H9 (cell line): Measurements from ENCODE around the gene TSC1. TPM values are rescaled to one million over a fixed set of nuclear protein-coding genes. Genes with fewer than 3 reads are reported as not detected.

Source experiments
- DNase-seq: peaks from one replicate; pipeline ENCODE4 v3.0.0-alpha.2; 2017
- H2AFZ ChIP-seq: one replicate; pipeline ENCODE4 v1.6.1; 2013; ENCODE audit warnings: mild to moderate bottlenecking, low read length, control low read depth, moderate library complexity
- H2AK5ac ChIP-seq: 2 replicates; pipeline ENCODE4 v1.6.1; 2013; ENCODE audit warnings: low read length, control low read depth, mixed read lengths; ENCODE audit not compliant: insufficient read length
- H2BK120ac ChIP-seq: one replicate; pipeline ENCODE4 v1.6.1; 2013; ENCODE audit warnings: low read depth, mild to moderate bottlenecking, low read length, control low read depth, inconsistent platforms; ENCODE audit not compliant: poor library complexity, severe bottlenecking
- H2BK12ac ChIP-seq: 2 replicates; pipeline ENCODE4 v1.6.1; 2013; ENCODE audit warnings: low read length, control low read depth, mixed read lengths, low read depth; ENCODE audit not compliant: insufficient read length
- H2BK15ac ChIP-seq: 2 replicates; pipeline ENCODE4 v1.6.1; 2013; ENCODE audit warnings: low read depth, low read length, control low read depth
- H2BK20ac ChIP-seq: one replicate; pipeline ENCODE4 v1.6.1; 2013; ENCODE audit warnings: low read depth, mild to moderate bottlenecking, low read length, control low read depth, inconsistent platforms; ENCODE audit not compliant: poor library complexity, severe bottlenecking
- H2BK5ac ChIP-seq: 2 replicates; pipeline ENCODE4 v1.6.1; 2013; ENCODE audit warnings: low read length, control low read depth, mixed read lengths; ENCODE audit not compliant: insufficient read length
- H3K14ac ChIP-seq: 2 replicates; pipeline ENCODE4 v1.6.1; 2013; ENCODE audit warnings: low read length, control low read depth; ENCODE audit not compliant: insufficient read depth
- H3K18ac ChIP-seq: 2 replicates; pipeline ENCODE4 v1.6.1; 2013; ENCODE audit warnings: low read depth, mild to moderate bottlenecking, mixed read lengths, low read length, control low read depth; ENCODE audit not compliant: insufficient read length
- H3K23ac ChIP-seq: 2 replicates; pipeline ENCODE4 v1.6.1; 2013; ENCODE audit warnings: low read length, control low read depth, mixed read lengths, low read depth; ENCODE audit not compliant: insufficient read length
- H3K23me2 ChIP-seq: 2 replicates; pipeline ENCODE4 v1.6.1; 2013; ENCODE audit warnings: low read depth, mild to moderate bottlenecking, mixed read lengths, low read length, control low read depth; ENCODE audit not compliant: insufficient read length, poor library complexity, severe bottlenecking
- H3K27ac ChIP-seq: 2 replicates; pipeline ENCODE4 v1.5.1; 2013; ENCODE audit warnings: low read length, control low read depth, mixed read lengths, low read depth; ENCODE audit not compliant: insufficient read length
- H3K27me3 ChIP-seq: 2 replicates; pipeline ENCODE4 v1.6.1; 2013; ENCODE audit warnings: low read length, control low read depth, inconsistent platforms; ENCODE audit not compliant: insufficient read depth
- H3K4ac ChIP-seq: 2 replicates; pipeline ENCODE4 v1.6.1; 2013; ENCODE audit warnings: low read depth, mild to moderate bottlenecking, control low read depth, inconsistent platforms, low read length, moderate library complexity
- H3K4me1 ChIP-seq: 2 replicates; pipeline ENCODE4 v1.6.1; 2013; ENCODE audit warnings: low read length, control low read depth, inconsistent platforms; ENCODE audit not compliant: insufficient read depth
- H3K4me2 ChIP-seq: 2 replicates; pipeline ENCODE4 v1.6.1; 2013; ENCODE audit warnings: low read length, control low read depth, mixed read lengths; ENCODE audit not compliant: insufficient read length, insufficient read depth
- H3K56ac ChIP-seq: 2 replicates; pipeline ENCODE4 v1.6.1; 2013; ENCODE audit warnings: low read depth, mild to moderate bottlenecking, mixed read lengths, low read length, control low read depth; ENCODE audit not compliant: insufficient read length
- H3K79me1 ChIP-seq: 2 replicates; pipeline ENCODE4 v1.6.1; 2013; ENCODE audit warnings: low read depth, mild to moderate bottlenecking, moderate library complexity, low read length, control low read depth, inconsistent platforms; ENCODE audit not compliant: insufficient read depth, poor library complexity, severe bottlenecking
- H3K79me2 ChIP-seq: 2 replicates; pipeline ENCODE4 v1.6.1; 2013; ENCODE audit warnings: low read length, control low read depth, inconsistent platforms; ENCODE audit not compliant: insufficient read depth
- H3K9ac ChIP-seq: 2 replicates; pipeline ENCODE4 v1.6.1; 2013; ENCODE audit warnings: low read length, control low read depth, mixed read lengths; ENCODE audit not compliant: insufficient read length; ENCODE audit errors: extremely low read depth
- H3K9me3 ChIP-seq: one replicate; pipeline ENCODE4 v1.6.1; 2013; ENCODE audit warnings: low read depth, low read length, inconsistent platforms; ENCODE audit not compliant: control insufficient read depth
- H3T11ph ChIP-seq: one replicate; pipeline ENCODE4 v1.6.1; 2013; ENCODE audit warnings: mild to moderate bottlenecking, low read length, control low read depth, inconsistent platforms
- H4K20me1 ChIP-seq: one replicate; pipeline ENCODE4 v1.6.1; 2013; ENCODE audit not compliant: control insufficient read depth, insufficient read length, insufficient read depth
- H4K5ac ChIP-seq: 2 replicates; pipeline ENCODE4 v1.6.1; 2013; ENCODE audit warnings: low read depth, mild to moderate bottlenecking, mixed read lengths, low read length, control low read depth; ENCODE audit not compliant: insufficient read length
- H4K8ac ChIP-seq: replicated peaks from 2 replicates; pipeline ENCODE4 v1.6.1; 2013; ENCODE audit warnings: low read length, control low read depth, mixed read lengths, low read depth; ENCODE audit not compliant: insufficient read length
- H4K91ac ChIP-seq: 2 replicates; pipeline ENCODE4 v1.6.1; 2013; ENCODE audit warnings: low read depth, mild to moderate bottlenecking, moderate library complexity, mixed read lengths, low read length, control low read depth; ENCODE audit not compliant: insufficient read length
- H3K27ac Mint-ChIP-seq, 3 experiments: 2 replicates in 2 of 3; 3 replicates in 1 of 3; pipeline ENCODE4 v1.8.0; 2020 to 2021; ENCODE audit warnings: mixed read lengths in 3 of 3, mild to moderate bottlenecking in 1 of 3, moderate library complexity in 1 of 3
- H3K27me3 Mint-ChIP-seq: 2 replicates; pipeline ENCODE4 v1.8.0; 2021; ENCODE audit warnings: low read depth, mild to moderate bottlenecking, moderate library complexity, mixed read lengths
- H3K36me3 Mint-ChIP-seq, 3 experiments: 2 replicates in 2 of 3; 3 replicates in 1 of 3; pipeline ENCODE4 v1.8.0; 2020 to 2021; ENCODE audit warnings: low read depth in 3 of 3, mixed read lengths in 3 of 3; ENCODE audit not compliant: insufficient read depth in 1 of 3
- H3K4me1 Mint-ChIP-seq, 2 experiments: 2 replicates each; pipeline ENCODE4 v1.8.0; 2020; ENCODE audit warnings: mixed read lengths in 2 of 2
- H3K4me3 Mint-ChIP-seq, 2 experiments: 2 replicates in 1 of 2; 3 replicates in 1 of 2; pipeline ENCODE4 v1.8.0; 2020 to 2021; ENCODE audit warnings: mild to moderate bottlenecking in 2 of 2, mixed read lengths in 2 of 2, moderate library complexity in 1 of 2
- H3K9me3 Mint-ChIP-seq, 2 experiments: 2 replicates in 1 of 2; 3 replicates in 1 of 2; pipeline ENCODE4 v1.8.0; 2020; ENCODE audit warnings: mild to moderate bottlenecking in 2 of 2, mixed read lengths in 2 of 2, moderate library complexity in 1 of 2
- CTCF ChIP-seq: fragments of 200-600 bp; sonication (generic); conservative IDR thresholded peaks from 3 replicates; pipeline ENCODE4 v1.8.0; 2021; ENCODE audit warnings: antibody characterized with exemption, mild to moderate bottlenecking
- WGBS: extraction: QIAGEN DNeasy Blood & Tissue Kit; methylation state at CpG from one replicate; pipeline ENCODE4 v1.1.7; 2013; ENCODE audit warnings: missing lambda C conversion rate, low lambda C conversion rate, mixed read lengths; ENCODE audit not compliant: insufficient read length; ENCODE audit errors: extremely low coverage; 5-methylcytosine and 5-hydroxymethylcytosine counted together
- total RNA-seq: library from RNA; stranded (reverse); gene quantifications from 2 replicates; pipeline ENCODE4 v1.2.1, GENCODE V29; 2021

TSC1 gene
- total RNA-seq, 1 experiment from 2014 or later: 32.7 TPM

DNA sequence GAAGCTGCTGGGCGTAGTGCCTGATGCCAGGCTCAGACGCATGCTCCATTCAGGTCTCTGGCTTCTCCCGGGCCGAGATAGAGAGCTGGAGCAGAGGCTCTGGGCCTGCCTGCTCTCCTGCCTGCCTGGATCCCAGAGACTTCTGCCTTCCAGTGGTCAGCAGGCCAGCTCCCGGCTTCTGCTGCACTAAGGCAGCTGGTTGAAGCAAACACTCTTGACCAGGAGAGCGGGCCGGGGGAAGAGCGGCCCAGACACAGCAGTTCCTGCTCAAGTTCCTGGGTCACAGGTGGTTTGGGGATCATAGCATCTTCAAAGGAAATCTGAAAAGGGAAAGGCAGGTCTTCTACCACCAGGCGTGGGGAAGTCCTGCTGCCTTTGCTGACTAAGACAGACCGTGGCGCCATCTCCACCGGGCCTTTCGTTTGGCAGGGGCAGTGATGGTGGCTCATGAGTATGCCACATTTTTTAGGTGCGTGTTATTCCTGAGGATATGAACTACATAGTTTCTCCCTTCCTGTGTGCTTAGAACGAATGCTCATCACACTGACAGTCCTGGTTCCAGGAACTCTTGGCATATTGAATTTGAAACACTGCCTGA lies 97.4 kb downstream of the TSC1 start:
- Histone ChIP-seq H2AK5ac (no peak overlapping the region), H3K27me3 (no peaks in the 10 kb centered on the region), H4K91ac (no peak overlapping the region), H3T11ph (no peak overlapping the region), H4K20me1 (no peaks in the 10 kb centered on the region), H2AFZ (no peak overlapping the region), H3K79me2 (no peaks in the 10 kb centered on the region), H3K4ac (no peak overlapping the region), H4K5ac (no peak overlapping the region), H3K9me3 (no peaks in the 10 kb centered on the region), H2BK5ac (no peak overlapping the region), H2BK20ac (no peak overlapping the region), H2BK12ac (no peak overlapping the region), H2BK120ac (no peak overlapping the region), H3K14ac (no peak overlapping the region), H3K23me2 (no peaks in the 10 kb centered on the region), H3K23ac (no peak overlapping the region), H3K9ac (no peak overlapping the region), H3K56ac (no peak overlapping the region), H3K79me1 (no peaks in the 10 kb centered on the region), H3K4me2 (no peak overlapping the region), H3K4me1 (peaks cover 2% of the 10 kb centered on the region; the same call in 1 of the 2 replicates), H3K27ac (no peak overlapping the region), H3K18ac (no peak overlapping the region), H4K8ac (no peak overlapping the region), H2BK15ac (no peak overlapping the region)
- no peak overlapping the region for H3K27ac Mint-ChIP-seq
- TF ChIP-seq CTCF: no peak
- H3K36me3 Mint-ChIP-seq: no peaks in the 10 kb centered on the region
- peaks cover 13 to 27% of the 10 kb centered on the region in 2 experiments for H3K4me1 Mint-ChIP-seq
- H3K9me3 Mint-ChIP-seq: no peaks in the 10 kb centered on the region
- H3K27me3 Mint-ChIP-seq: no peaks in the 10 kb centered on the region; the same call in 1 of the 2 replicates
- no CpG with 5 or more reads among the region's 15 CpGs for WGBS
- no peak for DNase-seq
- no peak overlapping the region for H3K4me3 Mint-ChIP-seq
